Panc1 (cell line): ENCODE data around the gene PRELID3B.

Experiments
- POLR2AphosphoS5 ChIP-seq: IDR thresholded peaks from 2 replicates; pipeline ENCODE4 v1.6.1; 2012; ENCODE audit warnings: mild to moderate bottlenecking, low read depth, low read length, moderate library complexity
- TF ChIP-seq, protein P1 (sequence below): fragments of 450-650 bp; IDR thresholded peaks from 2 replicates; pipeline ENCODE4 v1.5.1; 2017; ENCODE audit warnings: mild to moderate bottlenecking

DNA sequence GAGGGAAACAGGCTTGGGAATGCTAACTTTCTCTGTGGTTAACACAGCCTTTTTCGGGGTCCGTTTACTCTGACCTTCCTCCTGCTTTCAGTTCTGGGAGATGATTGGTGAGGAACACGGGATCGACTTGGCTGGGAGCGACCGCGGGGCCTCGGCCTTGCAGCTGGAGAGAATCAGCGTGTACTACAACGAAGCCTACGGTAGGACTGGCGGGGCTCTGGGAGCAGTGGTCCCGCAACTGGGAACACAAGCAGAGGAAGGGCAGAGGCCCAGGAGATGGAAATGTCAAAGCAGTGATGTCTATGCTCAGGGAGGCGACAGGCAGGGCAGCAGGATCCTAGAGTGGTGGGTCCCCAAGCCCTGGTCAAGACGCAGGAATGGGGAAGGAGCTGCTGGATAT, 19.8 kb downstream of the PRELID3B start:
- TF ChIP-seq, protein P1, sequence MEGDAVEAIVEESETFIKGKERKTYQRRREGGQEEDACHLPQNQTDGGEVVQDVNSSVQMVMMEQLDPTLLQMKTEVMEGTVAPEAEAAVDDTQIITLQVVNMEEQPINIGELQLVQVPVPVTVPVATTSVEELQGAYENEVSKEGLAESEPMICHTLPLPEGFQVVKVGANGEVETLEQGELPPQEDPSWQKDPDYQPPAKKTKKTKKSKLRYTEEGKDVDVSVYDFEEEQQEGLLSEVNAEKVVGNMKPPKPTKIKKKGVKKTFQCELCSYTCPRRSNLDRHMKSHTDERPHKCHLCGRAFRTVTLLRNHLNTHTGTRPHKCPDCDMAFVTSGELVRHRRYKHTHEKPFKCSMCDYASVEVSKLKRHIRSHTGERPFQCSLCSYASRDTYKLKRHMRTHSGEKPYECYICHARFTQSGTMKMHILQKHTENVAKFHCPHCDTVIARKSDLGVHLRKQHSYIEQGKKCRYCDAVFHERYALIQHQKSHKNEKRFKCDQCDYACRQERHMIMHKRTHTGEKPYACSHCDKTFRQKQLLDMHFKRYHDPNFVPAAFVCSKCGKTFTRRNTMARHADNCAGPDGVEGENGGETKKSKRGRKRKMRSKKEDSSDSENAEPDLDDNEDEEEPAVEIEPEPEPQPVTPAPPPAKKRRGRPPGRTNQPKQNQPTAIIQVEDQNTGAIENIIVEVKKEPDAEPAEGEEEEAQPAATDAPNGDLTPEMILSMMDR, result no peak
- no peak for TF ChIP-seq POLR2AphosphoS5
